B cell (primary cell): ENCODE data around the gene MYO1B.

Experiments
- EZH2 ChIP-seq: IDR thresholded peaks from 2 replicates; pipeline ENCODE4 v1.6.1; 2012; ENCODE audit warnings: borderline replicate concordance, low read depth, mild to moderate bottlenecking, moderate library complexity, low read length; ENCODE audit not compliant: insufficient read depth, poor library complexity, severe bottlenecking
- TF ChIP-seq, protein P1 (sequence below): fragments of 200-600 bp; IDR thresholded peaks from one replicate; pipeline ENCODE4 v1.8.0; 2022; ENCODE audit warnings: antibody characterized with exemption, mild to moderate bottlenecking

GRCh38 chr2:191218292-191218898 lies 26.8 kb upstream of the MYO1B start:
- TF ChIP-seq, protein P1, sequence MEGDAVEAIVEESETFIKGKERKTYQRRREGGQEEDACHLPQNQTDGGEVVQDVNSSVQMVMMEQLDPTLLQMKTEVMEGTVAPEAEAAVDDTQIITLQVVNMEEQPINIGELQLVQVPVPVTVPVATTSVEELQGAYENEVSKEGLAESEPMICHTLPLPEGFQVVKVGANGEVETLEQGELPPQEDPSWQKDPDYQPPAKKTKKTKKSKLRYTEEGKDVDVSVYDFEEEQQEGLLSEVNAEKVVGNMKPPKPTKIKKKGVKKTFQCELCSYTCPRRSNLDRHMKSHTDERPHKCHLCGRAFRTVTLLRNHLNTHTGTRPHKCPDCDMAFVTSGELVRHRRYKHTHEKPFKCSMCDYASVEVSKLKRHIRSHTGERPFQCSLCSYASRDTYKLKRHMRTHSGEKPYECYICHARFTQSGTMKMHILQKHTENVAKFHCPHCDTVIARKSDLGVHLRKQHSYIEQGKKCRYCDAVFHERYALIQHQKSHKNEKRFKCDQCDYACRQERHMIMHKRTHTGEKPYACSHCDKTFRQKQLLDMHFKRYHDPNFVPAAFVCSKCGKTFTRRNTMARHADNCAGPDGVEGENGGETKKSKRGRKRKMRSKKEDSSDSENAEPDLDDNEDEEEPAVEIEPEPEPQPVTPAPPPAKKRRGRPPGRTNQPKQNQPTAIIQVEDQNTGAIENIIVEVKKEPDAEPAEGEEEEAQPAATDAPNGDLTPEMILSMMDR = peak; percentile 81
- no peak for TF ChIP-seq EZH2
